ENCODE data around the gene ETV7.
A peak's percentile ranks its signal among the peaks of the same experiment; 100 is the strongest.

ETV7 gene

GRCh38 chr6:36373368-36374019 lies 14.0 kb downstream of the ETV7 start:
- H3K27ac ChIP-seq: no peak overlapping the region
- TF ChIP-seq CTCF (IDR thresholded peaks at IDR 0.05; ENCODE audit: low read depth, low read length, missing control alignments): no peak
- no peaks in the 10 kb centered on the region for H3K36me3 ChIP-seq (replicated peaks)
- H3K4me3 ChIP-seq (ENCODE audit: low read depth, low read length): no peak overlapping the region
- no peak for DNase-seq
- in situ Hi-C loops (cut with HindIII; ENCODE audit: low pct_ligation_motif_present, low sequenced_read_pairs): no loop called here
- peaks cover 5% of the 10 kb centered on the region for H3K27me3 ChIP-seq (replicated peaks)

- in situ Hi-C loops (cut with HindIII; ENCODE audit: low pct_ligation_motif_present, low sequenced_read_pairs): no loop called here
- Histone ChIP-seq H3K27ac (no peak overlapping the region), H3K27me3 (replicated peaks) (peaks cover 5% of the 10 kb centered on the region), H3K36me3 (replicated peaks) (no peaks in the 10 kb centered on the region), H3K4me3 (ENCODE audit: low read depth, low read length) (no peak overlapping the region)
- no peak for TF ChIP-seq CTCF (IDR thresholded peaks at IDR 0.05; ENCODE audit: low read depth, low read length, missing control alignments)
- no peak for DNase-seq
Observed at GRCh38 chr6:36372088-36372487, 15.4 kb downstream of the ETV7 start.

- no peak overlapping the region for H3K27ac ChIP-seq
- in situ Hi-C loops (cut with HindIII; ENCODE audit: low pct_ligation_motif_present, low sequenced_read_pairs): no loop called here
- no peak for TF ChIP-seq CTCF (IDR thresholded peaks at IDR 0.05; ENCODE audit: low read depth, low read length, missing control alignments)
- DNase-seq: no peak
- no peak overlapping the region for H3K4me3 ChIP-seq (ENCODE audit: low read depth, low read length)
- H3K36me3 ChIP-seq (replicated peaks): no peaks in the 10 kb centered on the region
- H3K27me3 ChIP-seq (replicated peaks): peaks cover 5% of the 10 kb centered on the region
Observed at GRCh38 chr6:36371211-36371610, 16.3 kb downstream of the ETV7 start.

GRCh38 chr6:36370638-36371037 lies 16.8 kb downstream of the ETV7 start:
- in situ Hi-C loops (cut with HindIII; ENCODE audit: low pct_ligation_motif_present, low sequenced_read_pairs): no loop called here
- peaks cover 5% of the 10 kb centered on the region for H3K27me3 ChIP-seq (replicated peaks)
- TF ChIP-seq CTCF (IDR thresholded peaks at IDR 0.05; ENCODE audit: low read depth, low read length, missing control alignments): no peak
- DNase-seq: no peak
- no peaks in the 10 kb centered on the region for H3K36me3 ChIP-seq (replicated peaks)
- no peak overlapping the region for H3K4me3 ChIP-seq (ENCODE audit: low read depth, low read length)
- no peak overlapping the region for H3K27ac ChIP-seq

- H3K27me3 ChIP-seq (replicated peaks): peaks cover 5% of the 10 kb centered on the region
- no peaks in the 10 kb centered on the region for H3K36me3 ChIP-seq (replicated peaks)
- no peak overlapping the region for H3K27ac ChIP-seq
- in situ Hi-C loops (cut with HindIII; ENCODE audit: low pct_ligation_motif_present, low sequenced_read_pairs): no loop called here
- no peak for TF ChIP-seq CTCF (IDR thresholded peaks at IDR 0.05; ENCODE audit: low read depth, low read length, missing control alignments)
- peak; percentile 55 for DNase-seq
- no peak overlapping the region for H3K4me3 ChIP-seq (ENCODE audit: low read depth, low read length)
Observed at GRCh38 chr6:36368921-36369865, 18.3 kb downstream of the ETV7 start.

All from brain microvascular endothelial cell (primary cell).